Ectodermal cell (in vitro differentiated cells): ENCODE measurements around the gene ZDHHC1.

Source experiments
- H3K27ac ChIP-seq: 2 replicates; pipeline ENCODE4 v1.7.0; 2013; ENCODE audit warnings: mild to moderate bottlenecking, low read depth, low read length; ENCODE audit not compliant: insufficient read depth, poor library complexity, severe bottlenecking
- H3K27me3 ChIP-seq: 2 replicates; pipeline ENCODE4 v1.7.0; 2013; ENCODE audit warnings: mild to moderate bottlenecking, low read length; ENCODE audit not compliant: insufficient read depth, control insufficient read depth, poor library complexity, severe bottlenecking
- H3K36me3 ChIP-seq: one replicate; pipeline ENCODE4 v1.7.0; 2013; ENCODE audit warnings: low read length; ENCODE audit not compliant: control insufficient read depth, insufficient read depth
- H3K4me1 ChIP-seq: one replicate; pipeline ENCODE4 v1.7.0; 2013; ENCODE audit warnings: low read length; ENCODE audit not compliant: control insufficient read depth, insufficient read depth
- H3K4me3 ChIP-seq: 2 replicates; pipeline ENCODE4 v1.7.0; 2013; ENCODE audit warnings: low read depth, low read length, control low read depth; ENCODE audit not compliant: insufficient read depth
- H3K9me3 ChIP-seq: 2 replicates; pipeline ENCODE4 v1.7.0; 2013; ENCODE audit warnings: mild to moderate bottlenecking, low read length, moderate library complexity; ENCODE audit not compliant: control insufficient read depth
- WGBS, 2 experiments: methylation state at CpG; one replicate each; pipeline ENCODE4 v1.1.7; 2013; ENCODE audit warnings: missing lambda C conversion rate in 2 of 2; 5-methylcytosine and 5-hydroxymethylcytosine counted together

The ZDHHC1 gene

DNA sequence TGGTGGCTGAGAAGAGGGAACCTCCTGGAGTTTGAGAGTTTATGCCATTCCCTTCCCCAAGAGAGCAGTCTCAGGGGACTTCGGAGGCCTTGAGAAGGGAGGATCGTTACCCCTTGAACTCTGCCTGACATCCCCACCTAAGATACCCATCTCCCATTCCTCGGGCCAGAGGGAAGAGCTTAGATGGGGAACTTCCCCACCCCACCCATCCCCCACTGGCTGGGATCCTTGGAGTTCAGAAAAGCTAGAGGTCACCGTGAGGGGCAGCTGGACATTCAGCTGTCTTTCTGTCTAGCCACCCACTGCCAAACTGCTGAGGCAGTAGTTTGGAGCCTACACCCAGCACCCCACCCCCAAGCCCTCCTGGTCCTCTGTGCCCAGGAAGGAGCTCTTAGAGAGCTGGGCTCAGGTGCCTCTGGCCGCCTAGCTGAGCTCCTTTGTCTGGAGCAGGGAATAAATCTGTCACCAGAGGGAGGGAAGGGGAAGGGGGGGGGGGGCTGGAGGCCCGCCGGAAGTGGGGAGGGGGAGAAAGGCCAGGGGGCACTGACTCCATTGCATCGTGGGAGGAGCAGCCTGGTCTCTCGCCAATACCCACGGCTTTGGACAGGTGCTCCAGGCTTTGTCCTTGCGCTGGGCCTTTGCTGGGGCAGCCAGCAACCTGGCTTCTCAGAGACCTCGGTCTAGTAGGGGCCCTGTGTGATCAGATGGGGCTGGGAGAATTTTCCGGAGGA, 15.7 kb upstream of the ZDHHC1 start:
- peak overlapping the region; percentile 24 for H3K4me3 ChIP-seq
- H3K27me3 ChIP-seq: peaks cover 46% of the 10 kb centered on the region
- H3K4me1 ChIP-seq: peaks cover 10% of the 10 kb centered on the region
- H3K36me3 ChIP-seq: no peaks in the 10 kb centered on the region
- H3K27ac ChIP-seq: no peak overlapping the region
- WGBS, 2 experiments: 20 to 23% methylated on average over 13 of the region's 13 CpGs
- no peaks in the 10 kb centered on the region for H3K9me3 ChIP-seq

DNA sequence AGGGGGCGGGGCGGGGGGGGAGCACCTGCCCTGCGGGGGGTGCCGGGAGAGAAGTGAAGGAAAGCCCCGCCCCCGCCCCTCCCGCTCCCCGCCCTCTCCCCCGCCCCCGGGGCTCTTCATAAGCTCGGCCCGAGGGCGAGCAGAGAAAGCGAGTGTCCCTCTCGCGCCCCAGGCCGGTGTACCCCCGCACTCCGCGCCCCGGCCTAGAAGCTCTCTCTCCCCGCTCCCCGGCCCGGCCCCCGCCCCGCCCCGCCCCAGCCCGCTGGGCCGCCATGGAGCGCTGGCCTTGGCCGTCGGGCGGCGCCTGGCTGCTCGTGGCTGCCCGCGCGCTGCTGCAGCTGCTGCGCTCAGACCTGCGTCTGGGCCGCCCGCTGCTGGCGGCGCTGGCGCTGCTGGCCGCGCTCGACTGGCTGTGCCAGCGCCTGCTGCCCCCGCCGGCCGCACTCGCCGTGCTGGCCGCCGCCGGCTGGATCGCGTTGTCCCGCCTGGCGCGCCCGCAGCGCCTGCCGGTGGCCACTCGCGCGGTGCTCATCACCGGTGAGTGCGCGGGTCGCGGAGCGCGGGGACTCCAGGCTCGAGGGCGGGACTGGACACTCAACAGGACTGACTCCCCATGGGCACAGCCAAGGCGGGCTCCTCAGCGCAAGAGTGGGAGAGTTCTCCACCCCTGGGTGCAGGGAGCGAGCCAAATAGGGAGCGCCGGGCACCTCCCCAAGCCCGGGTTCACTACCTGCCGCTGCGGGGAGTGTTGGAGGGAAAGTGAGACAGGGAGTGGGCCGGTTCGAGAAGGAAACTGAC, 14.9 kb upstream of the ZDHHC1 start, which contains the start of gene HSD11B2:
Gene HSD11B2, plus strand, starts transcription at position 145 of the 798 bp plus-strand sequence. Its CDS starts 128 bp downstream, at position 273.
- Histone ChIP-seq H3K4me1 (peaks cover 10% of the 10 kb centered on the region), H3K27ac (no peak within 1 kb of the TSS), H3K4me3 (peak within 1 kb of the TSS; percentile 32), H3K27me3 (peaks cover 46% of the 10 kb centered on the region), H3K36me3 (no peaks in the 10 kb centered on the region), H3K9me3 (no peaks in the 10 kb centered on the region)
- 0 to 1% methylated on average over 87 of the region's 87 CpGs for WGBS, 2 experiments

DNA sequence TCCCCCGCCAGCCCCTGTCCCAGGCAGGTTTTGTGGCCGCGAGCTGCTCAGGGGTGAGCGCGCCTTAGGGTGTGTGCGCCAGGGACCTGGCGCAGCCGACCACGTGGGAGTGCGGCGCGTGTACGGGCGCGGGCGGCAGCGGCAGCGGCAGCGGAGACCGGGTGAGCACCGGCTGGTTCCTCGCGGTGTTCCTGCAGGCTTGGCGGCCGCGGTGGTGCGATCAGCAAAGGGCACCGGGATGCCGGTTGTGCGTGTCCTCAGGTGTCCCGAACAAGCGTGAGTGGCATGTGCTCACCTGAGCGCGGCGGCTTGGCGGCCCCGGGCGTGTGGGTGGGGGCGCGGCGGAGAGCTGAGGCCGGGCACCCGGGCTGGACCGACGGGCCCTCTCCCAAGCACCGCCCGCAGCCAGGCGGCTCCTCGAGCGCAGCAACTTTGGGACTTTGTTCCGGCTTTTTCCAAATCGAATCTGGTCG, 14.3 kb upstream of the ZDHHC1 start:
- peak overlapping the region; percentile 32 for H3K4me3 ChIP-seq
- H3K4me1 ChIP-seq: peaks cover 10% of the 10 kb centered on the region
- WGBS, 2 experiments: 1 to 2% methylated on average over 53 of the region's 53 CpGs
- H3K9me3 ChIP-seq: no peaks in the 10 kb centered on the region
- no peaks in the 10 kb centered on the region for H3K36me3 ChIP-seq
- no peak overlapping the region for H3K27ac ChIP-seq
- H3K27me3 ChIP-seq: peaks cover 46% of the 10 kb centered on the region

DNA sequence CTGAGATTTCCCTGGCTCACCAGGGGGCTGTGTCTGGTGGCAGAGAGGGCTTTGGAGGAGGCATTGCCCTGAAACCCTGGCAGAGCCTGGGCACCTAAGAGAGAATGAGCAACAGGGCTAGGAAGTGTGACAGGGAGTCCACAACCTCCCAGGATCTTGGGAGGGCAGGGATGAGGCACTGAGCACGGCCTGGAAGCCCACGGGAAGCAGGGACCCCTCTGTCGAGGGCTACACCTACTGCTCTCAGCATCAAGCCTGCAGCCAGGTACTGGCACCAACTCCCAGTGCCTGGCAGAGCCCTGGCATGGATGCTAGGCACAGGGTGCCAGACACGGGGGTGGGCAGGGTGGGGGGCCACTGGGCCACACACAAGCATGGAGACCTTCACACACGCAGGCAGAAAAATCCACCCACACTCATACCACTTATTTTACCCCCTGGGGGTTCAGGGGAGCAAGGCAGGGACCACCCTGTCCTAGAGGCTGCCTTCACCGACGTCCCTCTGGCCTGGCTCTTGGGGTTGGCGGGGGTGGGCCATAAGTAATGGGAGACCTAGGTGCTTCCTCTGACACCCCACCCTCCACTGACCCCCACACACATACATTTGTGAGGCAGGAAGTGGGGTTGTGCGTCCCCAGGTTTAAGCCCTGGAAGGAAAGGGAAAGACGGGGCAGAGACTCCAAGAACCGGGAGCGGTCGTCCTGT, 13.7 kb upstream of the ZDHHC1 start:
- Histone ChIP-seq H3K27ac (no peak overlapping the region), H3K27me3 (peaks cover 46% of the 10 kb centered on the region), H3K4me1 (peaks cover 14% of the 10 kb centered on the region), H3K9me3 (no peaks in the 10 kb centered on the region), H3K36me3 (no peaks in the 10 kb centered on the region), H3K4me3 (peak overlapping the region; percentile 32)
- 38 to 39% methylated on average over 13 of the region's 13 CpGs for WGBS, 2 experiments

DNA sequence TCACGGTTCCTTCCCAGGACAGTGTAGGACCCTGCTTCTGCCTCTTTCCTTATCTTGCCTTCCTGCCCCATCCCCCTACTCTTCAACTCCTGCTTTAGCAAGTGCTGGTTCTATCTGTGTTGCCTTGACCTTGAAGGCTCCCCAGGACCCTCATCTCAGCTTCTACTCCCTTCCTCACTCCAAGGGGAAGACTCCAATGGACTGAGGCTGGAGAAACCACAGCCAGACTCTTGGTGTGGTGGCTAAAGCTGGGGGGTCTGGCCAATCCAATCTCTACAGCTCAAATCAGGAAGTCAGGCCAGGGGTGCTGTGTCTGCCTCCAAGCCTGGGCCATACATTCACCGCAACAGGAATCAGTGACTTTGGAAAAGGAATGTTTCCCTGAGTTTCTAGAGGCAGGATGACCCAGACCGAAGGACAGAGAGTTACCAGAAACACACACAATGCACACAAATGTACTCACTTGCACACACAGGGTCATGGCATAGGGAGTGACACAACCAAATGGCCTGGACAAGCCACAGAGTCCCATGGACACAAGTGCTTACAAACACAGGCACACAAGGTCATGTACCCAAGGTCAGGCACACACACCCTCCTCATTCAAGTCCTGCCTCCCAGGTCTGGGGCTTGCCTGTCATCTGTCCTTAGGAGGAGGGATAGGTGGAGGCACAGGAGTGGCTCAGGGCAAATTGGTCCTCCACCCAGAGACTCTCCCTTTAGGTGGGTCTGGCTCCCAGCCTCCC, 12.9 kb upstream of the ZDHHC1 start:
- no peak overlapping the region for H3K27ac ChIP-seq
- no peak overlapping the region for H3K4me3 ChIP-seq
- 93 to 94% methylated on average over 3 of the region's 3 CpGs for WGBS, 2 experiments
- H3K36me3 ChIP-seq: no peaks in the 10 kb centered on the region
- no peaks in the 10 kb centered on the region for H3K9me3 ChIP-seq
- H3K27me3 ChIP-seq: peaks cover 46% of the 10 kb centered on the region
- H3K4me1 ChIP-seq: peaks cover 22% of the 10 kb centered on the region

DNA sequence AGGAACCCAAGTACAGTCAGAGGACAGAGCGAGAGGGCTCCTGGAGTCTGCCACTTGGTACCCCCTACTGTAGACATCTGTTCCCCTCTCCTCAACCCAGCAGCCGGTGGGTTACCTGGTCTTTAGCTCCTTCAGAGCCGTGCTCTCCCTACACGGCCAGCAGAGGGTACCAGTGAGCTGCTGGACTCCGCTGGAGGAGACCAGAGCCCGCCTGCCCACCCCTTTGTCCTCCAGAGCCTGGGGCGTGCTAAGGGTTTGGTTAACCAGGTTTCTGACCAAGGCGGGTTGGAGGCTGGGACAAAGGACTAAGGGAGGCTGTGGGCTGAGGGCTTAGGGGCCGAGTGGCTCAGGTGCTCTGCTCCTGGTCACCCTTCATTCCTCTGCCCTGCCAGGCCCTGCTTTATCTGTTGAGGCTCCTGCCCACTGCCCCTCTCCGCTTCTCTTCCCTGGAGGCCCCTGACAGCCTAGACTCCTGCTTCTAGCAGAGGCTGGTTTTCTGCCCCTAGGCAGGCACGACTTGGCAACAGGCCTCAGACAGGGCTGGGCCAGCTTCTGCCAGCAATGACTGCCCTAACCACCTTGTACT, 12.0 kb upstream of the ZDHHC1 start:
- WGBS, 2 experiments: 23 to 26% methylated on average over 11 of the region's 11 CpGs

DNA sequence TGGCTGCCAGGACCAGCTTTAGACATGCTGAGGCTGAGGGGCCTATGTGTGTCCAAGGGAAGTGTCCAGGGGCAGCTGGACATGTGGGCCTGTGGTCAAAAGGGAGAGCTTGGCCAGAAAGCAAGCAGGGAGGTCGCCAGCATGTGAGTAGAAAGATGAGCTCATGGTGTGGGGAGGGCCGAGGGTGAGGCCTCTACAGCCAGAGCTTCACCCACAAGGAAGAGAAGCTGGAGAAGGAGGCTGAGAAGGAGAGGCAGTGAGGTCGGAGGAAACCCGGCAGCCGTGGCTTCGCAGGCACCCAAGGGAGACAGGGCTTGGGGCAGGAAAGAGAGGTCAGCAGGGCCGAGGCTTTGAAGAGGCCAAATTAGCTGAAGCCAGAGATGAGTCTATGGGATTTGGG, 10.7 kb upstream of the ZDHHC1 start:
- 92 to 94% methylated on average over 7 of the region's 7 CpGs for WGBS, 2 experiments
- no peak overlapping the region for H3K4me3 ChIP-seq

More for the DNA sequence above, 12.0 kb upstream of the ZDHHC1 start:
- peaks cover 46% of the 10 kb centered on the region for H3K27me3 ChIP-seq
- no peaks in the 10 kb centered on the region for H3K36me3 ChIP-seq
- H3K27ac ChIP-seq: no peak overlapping the region
- H3K4me3 ChIP-seq: no peak overlapping the region
- peaks cover 30% of the 10 kb centered on the region for H3K4me1 ChIP-seq
- H3K9me3 ChIP-seq: no peaks in the 10 kb centered on the region

DNA sequence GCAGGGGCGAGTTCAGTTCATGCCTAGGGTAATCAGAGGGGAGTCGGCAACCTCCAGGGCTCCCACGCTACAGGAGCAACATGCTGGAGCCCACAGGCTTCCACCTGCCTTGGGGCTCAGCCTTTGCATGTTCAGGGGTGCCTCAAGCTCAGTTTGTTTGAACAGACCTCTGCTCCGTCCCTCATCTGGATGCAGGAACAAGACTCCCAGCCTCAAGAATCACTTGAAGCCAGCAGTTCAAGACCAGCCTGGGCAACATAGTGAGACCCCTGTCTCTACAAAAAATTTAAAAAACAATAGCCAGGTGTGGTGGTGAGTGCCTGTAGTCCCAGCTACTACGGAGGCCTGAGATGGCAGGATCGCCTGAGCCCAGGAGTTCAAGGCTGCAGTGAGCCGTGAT, 9.7 kb upstream of the ZDHHC1 start:
- Histone ChIP-seq H3K4me1 (peaks cover 20% of the 10 kb centered on the region), H3K9me3 (no peaks in the 10 kb centered on the region), H3K36me3 (no peaks in the 10 kb centered on the region), H3K4me3 (no peak overlapping the region), H3K27me3 (peaks cover 28% of the 10 kb centered on the region), H3K27ac (no peak overlapping the region)
- WGBS, 2 experiments: 88 to 92% methylated on average over 6 to 7 of the region's 7 CpGs

More for the DNA sequence above, 10.7 kb upstream of the ZDHHC1 start:
- no peak overlapping the region for H3K27ac ChIP-seq
- H3K9me3 ChIP-seq: no peaks in the 10 kb centered on the region
- H3K27me3 ChIP-seq: peaks cover 37% of the 10 kb centered on the region
- H3K4me1 ChIP-seq: peaks cover 23% of the 10 kb centered on the region
- H3K36me3 ChIP-seq: no peaks in the 10 kb centered on the region

DNA sequence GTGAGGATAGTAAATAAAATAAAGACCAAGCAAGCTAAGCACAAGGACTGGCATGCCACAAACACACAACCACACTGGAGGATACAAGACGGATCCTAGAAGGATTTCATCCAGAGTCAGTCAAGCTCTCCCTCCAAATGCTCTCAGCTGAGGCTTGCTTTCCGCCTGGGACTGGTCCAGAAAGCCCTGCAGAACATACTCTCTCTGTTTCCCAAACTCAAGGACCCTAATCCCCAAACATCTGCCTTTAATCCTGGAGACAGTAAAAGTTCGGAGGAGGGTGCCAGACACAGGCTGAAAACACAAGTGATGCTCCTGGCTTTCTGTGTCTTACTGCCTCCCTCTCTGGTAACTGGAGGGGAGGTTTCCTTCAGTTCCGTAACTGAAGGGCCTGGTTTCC, 9.3 kb upstream of the ZDHHC1 start:
- Histone ChIP-seq H3K4me3 (no peak overlapping the region), H3K36me3 (no peaks in the 10 kb centered on the region), H3K27ac (no peak overlapping the region), H3K27me3 (peaks cover 24% of the 10 kb centered on the region), H3K4me1 (peaks cover 20% of the 10 kb centered on the region), H3K9me3 (no peaks in the 10 kb centered on the region)
- 81 to 82% methylated on average over 4 of the region's 4 CpGs for WGBS, 2 experiments
